OCI-LY3 (cell line): ENCODE results near the gene CCDC28B.

ENCODE experiments used
- EZH2phosphoT487 ChIP-seq: fragments of 200-600 bp; shearing (Covaris generic); IDR thresholded peaks from 2 replicates; pipeline ENCODE4 v1.6.1; 2018; ENCODE audit warnings: antibody characterized with exemption, mixed run types, low read depth
- TF ChIP-seq, protein P1 (sequence below): fragments of 200-600, 300-600 bp; sonication (generic); IDR thresholded peaks from 2 replicates; pipeline ENCODE4 v1.5.1; 2014; ENCODE audit warnings: antibody characterized with exemption, low read length, low read depth

DNA sequence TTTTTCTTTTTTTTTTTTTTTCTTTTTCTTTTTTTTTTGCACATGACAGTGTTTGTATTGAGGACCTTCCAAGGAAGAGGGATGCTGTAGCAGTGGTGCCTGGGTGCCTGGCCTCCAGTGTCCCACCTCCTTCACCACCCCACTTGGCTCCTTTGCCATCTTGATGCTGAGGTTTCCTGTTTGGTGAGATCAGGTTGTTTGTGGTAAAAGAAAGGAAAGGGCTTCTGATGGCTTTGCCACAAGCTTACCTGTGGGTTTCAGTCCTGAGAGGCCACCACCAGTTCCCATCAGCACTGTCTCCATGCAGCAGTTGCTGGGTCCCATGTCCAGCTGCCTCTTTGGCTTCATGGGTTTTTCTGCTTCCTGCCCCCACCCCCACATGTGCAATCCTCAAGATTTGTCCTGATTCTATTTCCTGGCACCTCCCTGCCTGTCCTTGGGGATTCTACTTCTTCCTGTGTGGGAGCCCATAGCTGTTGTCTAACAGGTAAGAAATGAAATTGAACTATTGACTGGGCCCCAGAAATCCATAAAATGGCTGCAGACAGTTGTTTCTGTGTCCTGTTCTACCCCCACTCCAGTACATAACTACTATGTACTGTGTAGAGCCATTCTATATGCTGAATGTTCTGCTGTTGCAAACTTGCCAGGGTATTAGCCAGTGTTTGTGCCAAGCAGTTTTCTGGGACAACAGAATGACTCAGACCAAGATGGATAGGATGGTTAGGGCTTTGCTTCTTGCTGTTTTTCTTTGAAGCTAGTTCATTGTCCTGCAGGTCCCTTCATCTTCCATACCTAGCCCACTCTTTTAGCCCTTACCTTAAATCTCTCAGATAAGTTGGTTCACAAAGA is 4.2 kb upstream of the CCDC28B start:
- TF ChIP-seq, protein P1, sequence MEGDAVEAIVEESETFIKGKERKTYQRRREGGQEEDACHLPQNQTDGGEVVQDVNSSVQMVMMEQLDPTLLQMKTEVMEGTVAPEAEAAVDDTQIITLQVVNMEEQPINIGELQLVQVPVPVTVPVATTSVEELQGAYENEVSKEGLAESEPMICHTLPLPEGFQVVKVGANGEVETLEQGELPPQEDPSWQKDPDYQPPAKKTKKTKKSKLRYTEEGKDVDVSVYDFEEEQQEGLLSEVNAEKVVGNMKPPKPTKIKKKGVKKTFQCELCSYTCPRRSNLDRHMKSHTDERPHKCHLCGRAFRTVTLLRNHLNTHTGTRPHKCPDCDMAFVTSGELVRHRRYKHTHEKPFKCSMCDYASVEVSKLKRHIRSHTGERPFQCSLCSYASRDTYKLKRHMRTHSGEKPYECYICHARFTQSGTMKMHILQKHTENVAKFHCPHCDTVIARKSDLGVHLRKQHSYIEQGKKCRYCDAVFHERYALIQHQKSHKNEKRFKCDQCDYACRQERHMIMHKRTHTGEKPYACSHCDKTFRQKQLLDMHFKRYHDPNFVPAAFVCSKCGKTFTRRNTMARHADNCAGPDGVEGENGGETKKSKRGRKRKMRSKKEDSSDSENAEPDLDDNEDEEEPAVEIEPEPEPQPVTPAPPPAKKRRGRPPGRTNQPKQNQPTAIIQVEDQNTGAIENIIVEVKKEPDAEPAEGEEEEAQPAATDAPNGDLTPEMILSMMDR: no peak
- no peak for TF ChIP-seq EZH2phosphoT487
